MM.1S (cell line): ENCODE results near the gene CFAP46.

Experiments
- EZH2 ChIP-seq: fragments of 300-600 bp; sonication (generic); optimal IDR thresholded peaks from 2 replicates; pipeline ENCODE3; 2017; ENCODE audit warnings: low read depth, mild to moderate bottlenecking, antibody characterized with exemption, low read length, mixed read lengths
- EZH2phosphoT487 ChIP-seq: fragments of 300-600 bp; sonication (generic); IDR thresholded peaks from 2 replicates; pipeline ENCODE4 v1.6.1; 2018; ENCODE audit warnings: antibody characterized with exemption, low read length
- TF ChIP-seq, protein P1 (sequence below): fragments of 300-600 bp; sonication (generic); IDR thresholded peaks from 2 replicates; pipeline ENCODE4 v1.5.1; 2016; ENCODE audit warnings: antibody characterized with exemption, low read length, mixed read lengths

DNA sequence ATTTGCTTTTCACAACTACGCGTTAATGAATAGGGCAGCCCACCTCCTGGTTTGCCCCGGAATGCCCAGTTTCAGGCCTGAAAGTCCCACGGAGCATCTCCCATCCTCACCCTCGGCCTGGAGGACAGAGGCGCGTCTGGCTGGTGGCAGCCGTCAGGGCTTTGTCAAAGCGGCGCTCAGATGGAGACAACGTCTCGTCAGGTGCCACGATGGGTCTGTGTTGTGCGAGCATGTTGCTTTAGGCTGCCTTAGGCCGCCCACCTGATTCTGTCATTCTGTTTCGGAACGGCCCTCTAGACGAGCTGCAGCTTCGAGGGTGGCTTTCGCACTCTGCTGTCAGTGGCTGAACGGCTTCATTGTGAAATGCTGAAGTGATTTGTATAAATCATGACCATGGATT lies 39.4 kb upstream of the CFAP46 start:
- TF ChIP-seq, protein P1, sequence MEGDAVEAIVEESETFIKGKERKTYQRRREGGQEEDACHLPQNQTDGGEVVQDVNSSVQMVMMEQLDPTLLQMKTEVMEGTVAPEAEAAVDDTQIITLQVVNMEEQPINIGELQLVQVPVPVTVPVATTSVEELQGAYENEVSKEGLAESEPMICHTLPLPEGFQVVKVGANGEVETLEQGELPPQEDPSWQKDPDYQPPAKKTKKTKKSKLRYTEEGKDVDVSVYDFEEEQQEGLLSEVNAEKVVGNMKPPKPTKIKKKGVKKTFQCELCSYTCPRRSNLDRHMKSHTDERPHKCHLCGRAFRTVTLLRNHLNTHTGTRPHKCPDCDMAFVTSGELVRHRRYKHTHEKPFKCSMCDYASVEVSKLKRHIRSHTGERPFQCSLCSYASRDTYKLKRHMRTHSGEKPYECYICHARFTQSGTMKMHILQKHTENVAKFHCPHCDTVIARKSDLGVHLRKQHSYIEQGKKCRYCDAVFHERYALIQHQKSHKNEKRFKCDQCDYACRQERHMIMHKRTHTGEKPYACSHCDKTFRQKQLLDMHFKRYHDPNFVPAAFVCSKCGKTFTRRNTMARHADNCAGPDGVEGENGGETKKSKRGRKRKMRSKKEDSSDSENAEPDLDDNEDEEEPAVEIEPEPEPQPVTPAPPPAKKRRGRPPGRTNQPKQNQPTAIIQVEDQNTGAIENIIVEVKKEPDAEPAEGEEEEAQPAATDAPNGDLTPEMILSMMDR: no peak
- TF ChIP-seq EZH2phosphoT487: no peak
- TF ChIP-seq EZH2: no peak
